Liver (tissue), 9 donors: ENCODE results near the gene KRTAP3-1. TPM values are rescaled to one million over a fixed set of nuclear protein-coding genes. Genes with fewer than 3 reads are reported as not detected.

ENCODE experiments used
- DNase-seq: peaks from one replicate; pipeline ENCODE4 v3.0.0-alpha.2; 2017; ENCODE audit warnings: low spot score
- H3K27ac ChIP-seq, 2 donors: one replicate each; pipeline ENCODE4 v1.7.0; 2013; ENCODE audit warnings: inconsistent platforms in 2 of 2, low read length in 2 of 2, control low read depth in 1 of 2, low read depth in 1 of 2, mild to moderate bottlenecking in 1 of 2
- H3K27me3 ChIP-seq, 4 donors: one replicate each; pipeline versions ENCODE4 v1.6.1 to v1.7.0; 2013; ENCODE audit warnings: low read length in 3 of 4, inconsistent platforms in 1 of 4, mild to moderate bottlenecking in 1 of 4, moderate library complexity in 1 of 4; ENCODE audit not compliant: control insufficient read depth in 4 of 4, insufficient read depth in 4 of 4
- H3K36me3 ChIP-seq, 4 donors: one replicate each; pipeline versions ENCODE4 v1.6.1 to v1.7.0; 2013; ENCODE audit warnings: low read length in 3 of 4, mild to moderate bottlenecking in 3 of 4, low read depth in 1 of 4, moderate library complexity in 1 of 4; ENCODE audit not compliant: control insufficient read depth in 4 of 4, insufficient read depth in 3 of 4
- H3K4me1 ChIP-seq, 4 donors: one replicate each; pipeline versions ENCODE4 v1.6.1 to v1.7.0; 2013; ENCODE audit warnings: low read length in 3 of 4, mild to moderate bottlenecking in 3 of 4, moderate library complexity in 1 of 4; ENCODE audit not compliant: control insufficient read depth in 4 of 4, insufficient read depth in 4 of 4
- H3K4me3 ChIP-seq, 3 donors: one replicate each; pipeline versions ENCODE4 v1.6.1 to v1.7.0; 2013; ENCODE audit warnings: low read length in 3 of 3, control low read depth in 1 of 3, low read depth in 1 of 3, mild to moderate bottlenecking in 1 of 3
- H3K9ac ChIP-seq, 2 donors: one replicate each; pipeline ENCODE4 v1.7.0; 2013; ENCODE audit warnings: low read length in 2 of 2, mild to moderate bottlenecking in 2 of 2, moderate library complexity in 2 of 2, control low read depth in 1 of 2, low read depth in 1 of 2
- H3K9me3 ChIP-seq, 4 donors: one replicate each; pipeline versions ENCODE4 v1.6.1 to v1.7.0; 2013; ENCODE audit warnings: low read length in 3 of 4; ENCODE audit not compliant: control insufficient read depth in 4 of 4
- EGR1 ChIP-seq, 2 donors: IDR thresholded peaks; 2 replicates each; pipeline ENCODE4 v1.6.1; 2016 to 2018; ENCODE audit warnings: antibody characterized with exemption in 2 of 2, low read depth in 2 of 2
- FOXA1 ChIP-seq: IDR thresholded peaks from 2 replicates; pipeline ENCODE4 v1.6.1; 2016; ENCODE audit warnings: antibody characterized with exemption
- FOXA2 ChIP-seq: IDR thresholded peaks from 2 replicates; pipeline ENCODE4 v1.6.1; 2016; ENCODE audit warnings: antibody characterized with exemption
- GABPA ChIP-seq, 2 donors: IDR thresholded peaks in 1 of 2; conservative IDR thresholded peaks in 1 of 2; 2 replicates each; pipeline ENCODE4 v1.6.1; 2016; ENCODE audit warnings: antibody characterized with exemption in 2 of 2, mild to moderate bottlenecking in 1 of 2, moderate library complexity in 1 of 2
- HNF4A ChIP-seq, 2 donors: conservative IDR thresholded peaks; 2 replicates each; pipeline ENCODE4 v1.6.1; 2016; ENCODE audit warnings: antibody characterized with exemption in 2 of 2, mild to moderate bottlenecking in 2 of 2
- HNF4G ChIP-seq: IDR thresholded peaks from 2 replicates; pipeline ENCODE4 v1.6.1; 2016; ENCODE audit warnings: antibody characterized with exemption
- JUND ChIP-seq, 2 donors: IDR thresholded peaks; 2 replicates each; pipeline ENCODE4 v1.6.1; 2016; ENCODE audit warnings: antibody characterized with exemption in 2 of 2
- MAX ChIP-seq: IDR thresholded peaks from 2 replicates; pipeline ENCODE4 v1.6.1; 2016; ENCODE audit warnings: antibody characterized with exemption
- NR2F2 ChIP-seq: IDR thresholded peaks from 2 replicates; pipeline ENCODE4 v1.6.1; 2016; ENCODE audit warnings: antibody characterized with exemption
- RAD21 ChIP-seq, 2 donors: IDR thresholded peaks; 2 replicates each; pipeline ENCODE4 v1.6.1; 2016; ENCODE audit warnings: antibody characterized with exemption in 2 of 2, mild to moderate bottlenecking in 2 of 2
- RXRA ChIP-seq, 2 donors: IDR thresholded peaks; 2 replicates each; pipeline ENCODE4 v1.6.1; 2017 to 2018; ENCODE audit warnings: antibody characterized with exemption in 2 of 2, mild to moderate bottlenecking in 1 of 2
- SP1 ChIP-seq: IDR thresholded peaks from 2 replicates; pipeline ENCODE4 v1.6.1; 2018; ENCODE audit warnings: antibody characterized with exemption, mild to moderate bottlenecking
- WGBS: extraction: QIAGEN DNeasy Blood & Tissue Kit; methylation state at CpG from one replicate; pipeline ENCODE4 v1.1.7; 2013; 5-methylcytosine and 5-hydroxymethylcytosine counted together
- polyA plus RNA-seq, 2 donors: library from polyadenylated mRNA; stranded (reverse) in 1 of 2; unstranded in 1 of 2; fragments of 200-250 nt in 1 of 2; fragments of >200 nt in 1 of 2; fragmentation: Nextera tagmentation in 1 of 2; extraction: Ambion mirVana in 1 of 2; gene quantifications; one replicate each; pipeline versions ENCODE4 v1.2.1 to v1.2.3, GENCODE V29; 2013 to 2015
- total RNA-seq, 2 donors: library from RNA; depleted of rRNA; stranded (reverse); fragments of >200 nt; gene quantifications; one replicate each; pipeline ENCODE4 v1.2.3, GENCODE V29; 2014
- TF ChIP-seq, protein P1 (sequence below): IDR thresholded peaks from 2 replicates; pipeline ENCODE4 v1.6.1; 2016; ENCODE audit warnings: antibody characterized with exemption, mild to moderate bottlenecking
- TF ChIP-seq, protein P2 (sequence below): fragments of 150-350 bp; IDR thresholded peaks from 2 replicates; pipeline ENCODE4 v1.5.1; 2017; ENCODE audit warnings: improper control_type of control experiment, low read depth, low read length; ENCODE audit not compliant: missing input control
- TF ChIP-seq, protein P3 (sequence below): IDR thresholded peaks from 2 replicates; pipeline ENCODE4 v1.6.1; 2016; ENCODE audit warnings: antibody characterized with exemption
- TF ChIP-seq, protein P4 (sequence below): IDR thresholded peaks from 2 replicates; pipeline ENCODE4 v1.6.1; 2016; ENCODE audit warnings: antibody characterized with exemption
- donor health status: healthy.
- donor health status: healthy.
- donor health status: healthy.
- donor health status: healthy.
- donor health status: healthy.

Gene KRTAP3-1
- total and polyA plus RNA-seq, 4 donors, result not detected

GRCh38 chr17:40993839-40994238 lies 15.1 kb downstream of the KRTAP3-1 start, which contains the start of gene KRTAP3-3:
TSS of gene KRTAP3-3 (minus strand) at chr17:40994164. CDS start at chr17:40994097, 67 bp downstream.
- Histone ChIP-seq H3K4me1 (no peaks in the 10 kb centered on the region), H3K9ac (no peak within 1 kb of the TSS), H3K36me3 (no peaks in the 10 kb centered on the region), H3K9me3 (no peaks in the 10 kb centered on the region), H3K27me3 (peaks cover 0 to 11% (median 0%) of the 10 kb centered on the region in 4 donors), H3K4me3 (no peak within 1 kb of the TSS), H3K27ac (no peak within 1 kb of the TSS)
- DNase-seq, result no peak
- WGBS, result 50% methylated on average over 4 of the region's 4 CpGs
- TF ChIP-seq RXRA (IDR thresholded peaks at IDR 0.05), result no peak
- TF ChIP-seq, protein P1, sequence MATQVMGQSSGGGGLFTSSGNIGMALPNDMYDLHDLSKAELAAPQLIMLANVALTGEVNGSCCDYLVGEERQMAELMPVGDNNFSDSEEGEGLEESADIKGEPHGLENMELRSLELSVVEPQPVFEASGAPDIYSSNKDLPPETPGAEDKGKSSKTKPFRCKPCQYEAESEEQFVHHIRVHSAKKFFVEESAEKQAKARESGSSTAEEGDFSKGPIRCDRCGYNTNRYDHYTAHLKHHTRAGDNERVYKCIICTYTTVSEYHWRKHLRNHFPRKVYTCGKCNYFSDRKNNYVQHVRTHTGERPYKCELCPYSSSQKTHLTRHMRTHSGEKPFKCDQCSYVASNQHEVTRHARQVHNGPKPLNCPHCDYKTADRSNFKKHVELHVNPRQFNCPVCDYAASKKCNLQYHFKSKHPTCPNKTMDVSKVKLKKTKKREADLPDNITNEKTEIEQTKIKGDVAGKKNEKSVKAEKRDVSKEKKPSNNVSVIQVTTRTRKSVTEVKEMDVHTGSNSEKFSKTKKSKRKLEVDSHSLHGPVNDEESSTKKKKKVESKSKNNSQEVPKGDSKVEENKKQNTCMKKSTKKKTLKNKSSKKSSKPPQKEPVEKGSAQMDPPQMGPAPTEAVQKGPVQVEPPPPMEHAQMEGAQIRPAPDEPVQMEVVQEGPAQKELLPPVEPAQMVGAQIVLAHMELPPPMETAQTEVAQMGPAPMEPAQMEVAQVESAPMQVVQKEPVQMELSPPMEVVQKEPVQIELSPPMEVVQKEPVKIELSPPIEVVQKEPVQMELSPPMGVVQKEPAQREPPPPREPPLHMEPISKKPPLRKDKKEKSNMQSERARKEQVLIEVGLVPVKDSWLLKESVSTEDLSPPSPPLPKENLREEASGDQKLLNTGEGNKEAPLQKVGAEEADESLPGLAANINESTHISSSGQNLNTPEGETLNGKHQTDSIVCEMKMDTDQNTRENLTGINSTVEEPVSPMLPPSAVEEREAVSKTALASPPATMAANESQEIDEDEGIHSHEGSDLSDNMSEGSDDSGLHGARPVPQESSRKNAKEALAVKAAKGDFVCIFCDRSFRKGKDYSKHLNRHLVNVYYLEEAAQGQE, result no peak
- TF ChIP-seq, protein P2, sequence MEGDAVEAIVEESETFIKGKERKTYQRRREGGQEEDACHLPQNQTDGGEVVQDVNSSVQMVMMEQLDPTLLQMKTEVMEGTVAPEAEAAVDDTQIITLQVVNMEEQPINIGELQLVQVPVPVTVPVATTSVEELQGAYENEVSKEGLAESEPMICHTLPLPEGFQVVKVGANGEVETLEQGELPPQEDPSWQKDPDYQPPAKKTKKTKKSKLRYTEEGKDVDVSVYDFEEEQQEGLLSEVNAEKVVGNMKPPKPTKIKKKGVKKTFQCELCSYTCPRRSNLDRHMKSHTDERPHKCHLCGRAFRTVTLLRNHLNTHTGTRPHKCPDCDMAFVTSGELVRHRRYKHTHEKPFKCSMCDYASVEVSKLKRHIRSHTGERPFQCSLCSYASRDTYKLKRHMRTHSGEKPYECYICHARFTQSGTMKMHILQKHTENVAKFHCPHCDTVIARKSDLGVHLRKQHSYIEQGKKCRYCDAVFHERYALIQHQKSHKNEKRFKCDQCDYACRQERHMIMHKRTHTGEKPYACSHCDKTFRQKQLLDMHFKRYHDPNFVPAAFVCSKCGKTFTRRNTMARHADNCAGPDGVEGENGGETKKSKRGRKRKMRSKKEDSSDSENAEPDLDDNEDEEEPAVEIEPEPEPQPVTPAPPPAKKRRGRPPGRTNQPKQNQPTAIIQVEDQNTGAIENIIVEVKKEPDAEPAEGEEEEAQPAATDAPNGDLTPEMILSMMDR, result no peak
- TF ChIP-seq RAD21 (IDR thresholded peaks at IDR 0.05), result no peak
- no peak for TF ChIP-seq SP1
- no peak for TF ChIP-seq MAX
- no peak for TF ChIP-seq HNF4A (conservative IDR thresholded peaks at IDR 0.05)
- TF ChIP-seq NR2F2, result no peak
- TF ChIP-seq, protein P3, sequence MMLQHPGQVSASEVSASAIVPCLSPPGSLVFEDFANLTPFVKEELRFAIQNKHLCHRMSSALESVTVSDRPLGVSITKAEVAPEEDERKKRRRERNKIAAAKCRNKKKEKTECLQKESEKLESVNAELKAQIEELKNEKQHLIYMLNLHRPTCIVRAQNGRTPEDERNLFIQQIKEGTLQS, result no peak
- TF ChIP-seq EGR1 (IDR thresholded peaks at IDR 0.05; ENCODE audit: low read depth in 2 of 2), result no peak
- TF ChIP-seq, protein P4, sequence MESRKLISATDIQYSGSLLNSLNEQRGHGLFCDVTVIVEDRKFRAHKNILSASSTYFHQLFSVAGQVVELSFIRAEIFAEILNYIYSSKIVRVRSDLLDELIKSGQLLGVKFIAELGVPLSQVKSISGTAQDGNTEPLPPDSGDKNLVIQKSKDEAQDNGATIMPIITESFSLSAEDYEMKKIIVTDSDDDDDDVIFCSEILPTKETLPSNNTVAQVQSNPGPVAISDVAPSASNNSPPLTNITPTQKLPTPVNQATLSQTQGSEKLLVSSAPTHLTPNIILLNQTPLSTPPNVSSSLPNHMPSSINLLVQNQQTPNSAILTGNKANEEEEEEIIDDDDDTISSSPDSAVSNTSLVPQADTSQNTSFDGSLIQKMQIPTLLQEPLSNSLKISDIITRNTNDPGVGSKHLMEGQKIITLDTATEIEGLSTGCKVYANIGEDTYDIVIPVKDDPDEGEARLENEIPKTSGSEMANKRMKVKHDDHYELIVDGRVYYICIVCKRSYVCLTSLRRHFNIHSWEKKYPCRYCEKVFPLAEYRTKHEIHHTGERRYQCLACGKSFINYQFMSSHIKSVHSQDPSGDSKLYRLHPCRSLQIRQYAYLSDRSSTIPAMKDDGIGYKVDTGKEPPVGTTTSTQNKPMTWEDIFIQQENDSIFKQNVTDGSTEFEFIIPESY, result no peak
- TF ChIP-seq FOXA2, result no peak
- no peak for TF ChIP-seq JUND (IDR thresholded peaks at IDR 0.05)
- no peak for TF ChIP-seq HNF4G
- no peak for TF ChIP-seq GABPA (IDR thresholded peaks at IDR 0.05 in 1 of 2, conservative IDR thresholded peaks at IDR 0.05 in 1 of 2)

DNA sequence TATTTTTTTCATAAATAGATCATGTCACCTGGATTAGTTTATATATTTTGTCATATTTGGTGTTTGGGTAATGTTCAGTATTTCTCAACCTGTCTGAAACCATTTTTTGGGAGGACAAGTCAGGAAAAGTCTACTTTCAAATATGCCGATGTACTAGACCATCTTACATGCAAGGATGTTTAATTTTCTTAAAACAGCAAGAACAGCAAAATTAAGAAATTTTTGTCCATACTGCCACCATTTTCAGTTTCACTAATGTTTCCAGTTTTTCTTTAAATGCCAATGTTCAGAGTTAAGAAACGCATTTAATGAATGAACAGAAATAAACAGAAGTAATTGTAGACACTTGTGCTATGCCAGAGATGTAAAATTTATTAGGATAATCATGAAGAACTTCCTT lies 15.8 kb downstream of the KRTAP3-1 start:
- no peak for TF ChIP-seq JUND (IDR thresholded peaks at IDR 0.05)
- no peak for TF ChIP-seq RAD21 (IDR thresholded peaks at IDR 0.05)
- TF ChIP-seq HNF4A (conservative IDR thresholded peaks at IDR 0.05), result no peak
- TF ChIP-seq, protein P1, result no peak
- no peak for TF ChIP-seq RXRA (IDR thresholded peaks at IDR 0.05)
- no peak for TF ChIP-seq FOXA1
- Histone ChIP-seq H3K4me3 (no peak overlapping the region), H3K36me3 (no peaks in the 10 kb centered on the region), H3K27ac (no peak overlapping the region), H3K4me1 (no peaks in the 10 kb centered on the region), H3K9ac (no peak overlapping the region), H3K9me3 (no peaks in the 10 kb centered on the region), H3K27me3 (peaks cover 0 to 11% (median 0%) of the 10 kb centered on the region in 4 donors)
- no peak for DNase-seq
- WGBS, result 87% methylated on average over 2 of the region's 2 CpGs
